DND-41 (cell line): ENCODE measurements around the gene CENPI.

Experiments used
- ATAC-seq: fragments of 200-7000 bp; cut with Tn5 transposase; 3 replicates; pipeline ENCODE4 v1.9.1; 2021; ENCODE audit warnings: low read depth; ENCODE audit not compliant: insufficient read depth
- DNase-seq: peaks from one replicate; pipeline ENCODE4 v3.0.0-alpha.2; 2020
- H2AFZ ChIP-seq: 2 replicates; pipeline ENCODE4 v1.6.0; 2012; ENCODE audit warnings: low read depth, low read length
- H3K27ac ChIP-seq: 2 replicates; pipeline ENCODE4 v1.5.1; 2012; ENCODE audit warnings: low read length, inconsistent platforms
- H3K27me3 ChIP-seq: fragments of 200-600 bp; sonication (generic); 2 replicates; pipeline ENCODE4 v1.6.0; 2012; ENCODE audit warnings: low read length, mild to moderate bottlenecking, inconsistent platforms; ENCODE audit not compliant: insufficient read depth, poor library complexity
- H3K36me3 ChIP-seq: 2 replicates; pipeline ENCODE4 v1.5.1; 2012; ENCODE audit warnings: low read length, inconsistent platforms; ENCODE audit not compliant: insufficient read depth
- H3K4me1 ChIP-seq: 2 replicates; pipeline ENCODE4 v1.5.1; 2012; ENCODE audit warnings: mild to moderate bottlenecking, low read length; ENCODE audit not compliant: insufficient read depth
- H3K4me2 ChIP-seq: 2 replicates; pipeline ENCODE4 v1.6.0; 2012; ENCODE audit warnings: mild to moderate bottlenecking, moderate library complexity, low read length, inconsistent platforms; ENCODE audit not compliant: insufficient read depth
- H3K4me3 ChIP-seq, 2 experiments: fragments of 200-600 bp in 1 of 2; shearing (Covaris generic) in 1 of 2; 2 replicates each; pipeline ENCODE4 v1.5.1; 2012 to 2016; ENCODE audit warnings: inconsistent platforms in 2 of 2, low read length in 2 of 2, mild to moderate bottlenecking in 2 of 2, low read depth in 1 of 2, moderate library complexity in 1 of 2
- H3K79me2 ChIP-seq: 2 replicates; pipeline ENCODE4 v1.6.0; 2012; ENCODE audit warnings: low read length, inconsistent platforms; ENCODE audit not compliant: insufficient read depth
- H3K9ac ChIP-seq: 2 replicates; pipeline ENCODE4 v1.6.0; 2012; ENCODE audit warnings: low read depth, mild to moderate bottlenecking, inconsistent platforms, low read length, moderate library complexity
- H3K9me3 ChIP-seq: 2 replicates; pipeline ENCODE4 v1.5.1; 2012; ENCODE audit warnings: low read length, moderate library complexity, mild to moderate bottlenecking, inconsistent platforms; ENCODE audit not compliant: insufficient read depth, severe bottlenecking
- H4K20me1 ChIP-seq: 2 replicates; pipeline ENCODE4 v1.6.0; 2012; ENCODE audit warnings: low read length; ENCODE audit not compliant: insufficient read depth
- CTCF ChIP-seq: IDR thresholded peaks from 2 replicates; pipeline ENCODE4 v1.5.1; 2012; ENCODE audit warnings: borderline replicate concordance, low read length, moderate library complexity, mild to moderate bottlenecking; ENCODE audit not compliant: poor library complexity, severe bottlenecking; ENCODE audit errors: extremely low read depth
- EZH2 ChIP-seq: IDR thresholded peaks from 3 replicates; pipeline ENCODE4 v1.6.1; 2012; ENCODE audit warnings: borderline replicate concordance, low read depth, mild to moderate bottlenecking, moderate library complexity, low read length, inconsistent platforms; ENCODE audit not compliant: severe bottlenecking

CENPI gene

GRCh38 chrX:101057093-101057714 lies 40.8 kb upstream of the CENPI start:
- ATAC-seq: no peak
- no peaks in the 10 kb centered on the region for H3K36me3 ChIP-seq
- no peak for TF ChIP-seq CTCF
- no peak for TF ChIP-seq EZH2
- peaks cover 5% of the 10 kb centered on the region; the same call in 1 of the 2 replicates for H3K4me1 ChIP-seq
- H3K27ac ChIP-seq: no peak overlapping the region
- no peaks in the 10 kb centered on the region for H4K20me1 ChIP-seq
- no peaks in the 10 kb centered on the region for H3K27me3 ChIP-seq
- H2AFZ ChIP-seq: no peak overlapping the region
- no peak overlapping the region for H3K4me3 ChIP-seq
- no peak overlapping the region for H3K9ac ChIP-seq
- H3K79me2 ChIP-seq: no peaks in the 10 kb centered on the region
- no peak for DNase-seq
- H3K9me3 ChIP-seq: no peaks in the 10 kb centered on the region
- no peak overlapping the region for H3K4me2 ChIP-seq

- ATAC-seq (no peak), DNase-seq (no peak)
- H4K20me1 ChIP-seq: no peaks in the 10 kb centered on the region
- H3K4me2 ChIP-seq: no peak overlapping the region
- H3K4me1 ChIP-seq: no peaks in the 10 kb centered on the region
- TF ChIP-seq CTCF (no peak), EZH2 (no peak)
- no peak overlapping the region for H2AFZ ChIP-seq
- no peak overlapping the region for H3K9ac ChIP-seq
- H3K27ac ChIP-seq: no peak overlapping the region
- H3K79me2 ChIP-seq: no peaks in the 10 kb centered on the region
- H3K36me3 ChIP-seq: no peaks in the 10 kb centered on the region
- no peak overlapping the region for H3K4me3 ChIP-seq
- H3K27me3 ChIP-seq: no peaks in the 10 kb centered on the region
- H3K9me3 ChIP-seq: no peaks in the 10 kb centered on the region
These were observed 35.8 kb upstream of the CENPI start for GRCh38 chrX:101062176-101062575.

GRCh38 chrX:101071582-101071981 lies 26.4 kb upstream of the CENPI start:
- no peak overlapping the region for H2AFZ ChIP-seq
- H3K4me1 ChIP-seq: no peaks in the 10 kb centered on the region
- no peak overlapping the region for H3K4me2 ChIP-seq
- no peak for DNase-seq
- TF ChIP-seq CTCF (no peak), EZH2 (no peak)
- H3K9me3 ChIP-seq: no peaks in the 10 kb centered on the region
- no peak overlapping the region for H3K4me3 ChIP-seq
- H3K27ac ChIP-seq: no peak overlapping the region
- H3K36me3 ChIP-seq: no peaks in the 10 kb centered on the region
- no peaks in the 10 kb centered on the region for H3K27me3 ChIP-seq
- ATAC-seq: no peak
- no peaks in the 10 kb centered on the region for H3K79me2 ChIP-seq
- H3K9ac ChIP-seq: no peak overlapping the region
- no peaks in the 10 kb centered on the region for H4K20me1 ChIP-seq
